CD4-positive, CD25-positive, alpha-beta regulatory T cell (primary cell): Measurements from ENCODE around the gene BST1. TPM values are rescaled to one million over a fixed set of nuclear protein-coding genes. Genes with fewer than 3 reads are reported as not detected.

Source experiments
- ATAC-seq, 2 donors: fragments of 150-1000 bp; cut with Tn5 transposase; one replicate each; pipeline ENCODE4 v1.10.0; 2021; ENCODE audit warnings: low read depth in 2 of 2, moderate number of reproducible peaks in 2 of 2, moderate library complexity in 1 of 2
- DNase-seq, 3 donors: peaks; one replicate each; pipeline versions ENCODE4 v3.0.0 to v3.0.0-alpha.2; 2012 to 2022; ENCODE audit warnings: mixed read lengths in 1 of 3
- H3K27ac ChIP-seq: one replicate; pipeline ENCODE4 v1.7.0; 2013; ENCODE audit warnings: mild to moderate bottlenecking, low read length; ENCODE audit not compliant: insufficient read depth, poor library complexity, severe bottlenecking
- H3K27me3 ChIP-seq: one replicate; pipeline ENCODE4 v1.7.0; 2013; ENCODE audit warnings: low read length; ENCODE audit not compliant: control insufficient read depth, insufficient read depth
- H3K36me3 ChIP-seq: one replicate; pipeline ENCODE4 v1.7.0; 2013; ENCODE audit warnings: mild to moderate bottlenecking, low read length, moderate library complexity; ENCODE audit not compliant: control insufficient read depth, insufficient read depth
- H3K4me1 ChIP-seq: 2 replicates; pipeline ENCODE4 v1.7.0; 2013; ENCODE audit warnings: mild to moderate bottlenecking, low read length; ENCODE audit not compliant: insufficient read depth, control insufficient read depth, poor library complexity, severe bottlenecking
- H3K4me3 ChIP-seq: one replicate; pipeline ENCODE4 v1.7.0; 2013; ENCODE audit warnings: low read depth, mild to moderate bottlenecking, low read length, moderate library complexity
- H3K9me3 ChIP-seq, 2 experiments: 1 replicate in 1 of 2; 2 replicates in 1 of 2; pipeline ENCODE4 v1.7.0; 2013; ENCODE audit warnings: low read length in 2 of 2, mild to moderate bottlenecking in 1 of 2, moderate library complexity in 1 of 2; ENCODE audit not compliant: control insufficient read depth in 2 of 2
- H3K27ac Mint-ChIP-seq, 3 donors: one replicate each; pipeline ENCODE4 v1.8.0; 2020 to 2022; ENCODE audit warnings: mild to moderate bottlenecking in 3 of 3, mixed read lengths in 3 of 3, moderate library complexity in 2 of 3
- H3K27me3 Mint-ChIP-seq: one replicate; pipeline ENCODE4 v1.8.0; 2022; ENCODE audit warnings: mild to moderate bottlenecking, mixed read lengths
- H3K36me3 Mint-ChIP-seq: one replicate; pipeline ENCODE4 v1.8.0; 2020; ENCODE audit warnings: mixed read lengths
- H3K4me1 Mint-ChIP-seq, 4 donors: one replicate each; pipeline ENCODE4 v1.8.0; 2020 to 2022; ENCODE audit warnings: mixed read lengths in 4 of 4, mild to moderate bottlenecking in 1 of 4
- H3K4me3 Mint-ChIP-seq, 4 donors: one replicate each; pipeline ENCODE4 v1.8.0; 2020 to 2022; ENCODE audit warnings: mild to moderate bottlenecking in 4 of 4, mixed read lengths in 4 of 4, moderate library complexity in 3 of 4
- H3K9me3 Mint-ChIP-seq, 7 donors: one replicate each; pipeline ENCODE4 v1.8.0; 2020 to 2022; ENCODE audit warnings: mixed read lengths in 7 of 7, mild to moderate bottlenecking in 3 of 7, moderate library complexity in 2 of 7
- polyA plus RNA-seq, 4 donors: library from polyadenylated mRNA; unstranded; fragments of 300-500 nt; fragmentation: Illumina TruSeq; gene quantifications; one replicate each; pipeline ENCODE4 v1.2.3, GENCODE V29; 2021
- total RNA-seq: library from RNA; stranded (reverse); gene quantifications from one replicate; pipeline ENCODE4 v1.2.3, GENCODE V29; 2022

The BST1 gene
- total and polyA plus RNA-seq, 5 donors from 2014 or later = 0.27 to 6.5 (median 1.5) TPM; not detected in 1

DNA sequence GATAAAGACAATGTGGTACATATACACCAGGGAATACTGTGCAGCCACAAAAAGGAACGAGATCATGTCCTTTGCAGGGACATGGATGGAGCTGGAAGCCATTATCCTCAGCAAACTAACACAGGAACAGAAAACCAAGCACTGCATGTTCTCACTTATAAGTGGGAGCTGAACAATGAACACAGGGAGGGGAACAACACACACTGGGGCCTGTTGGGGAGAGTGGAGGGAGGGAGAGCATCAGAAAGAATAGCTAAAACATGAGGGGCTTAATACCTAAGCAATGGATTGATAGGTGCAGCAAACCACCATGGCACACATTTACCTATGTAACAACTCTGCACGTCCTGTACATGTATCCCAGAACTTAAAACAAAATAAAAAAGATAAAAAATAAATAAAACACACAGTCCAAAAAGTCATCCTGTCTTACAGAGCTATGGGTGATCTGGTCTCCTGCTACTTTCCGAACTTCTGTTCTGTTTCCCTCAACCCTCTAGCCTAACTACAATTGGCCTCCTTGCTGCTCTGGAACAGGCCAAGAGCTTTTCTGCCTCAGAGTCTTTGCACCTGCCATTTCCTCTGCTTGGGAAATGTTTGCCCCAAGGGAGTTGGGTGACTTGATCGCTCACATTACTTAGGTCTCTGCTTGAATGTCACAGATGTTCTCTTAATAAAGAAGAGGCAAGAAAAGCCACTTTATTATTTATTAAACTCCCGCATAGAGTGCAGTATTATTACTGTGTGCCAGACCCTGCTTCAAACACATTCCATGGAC is 74.2 kb downstream of the BST1 start:
- ATAC-seq (no peak), DNase-seq (no peak)
- Histone ChIP-seq H3K4me3 (no peak overlapping the region), H3K4me1 (peaks cover 27% of the 10 kb centered on the region), H3K27ac (no peak overlapping the region), H3K36me3 (no peaks in the 10 kb centered on the region), H3K9me3 (no peaks in the 10 kb centered on the region), H3K27me3 (peaks cover 2% of the 10 kb centered on the region)
- peak overlapping the region in 1 of 3 donors; percentile 44 for H3K27ac Mint-ChIP-seq
- H3K27me3 Mint-ChIP-seq = peaks cover 60% of the 10 kb centered on the region
- H3K4me3 Mint-ChIP-seq = peak overlapping the region in 3 of 4 donors; percentile 76 to 88 (median 88)
- H3K4me1 Mint-ChIP-seq = peaks cover 0 to 68% (median 42%) of the 10 kb centered on the region in 4 donors
- peaks cover 0 to 4% (median 0%) of the 10 kb centered on the region in 7 donors for H3K9me3 Mint-ChIP-seq
- H3K36me3 Mint-ChIP-seq = no peaks in the 10 kb centered on the region

DNA sequence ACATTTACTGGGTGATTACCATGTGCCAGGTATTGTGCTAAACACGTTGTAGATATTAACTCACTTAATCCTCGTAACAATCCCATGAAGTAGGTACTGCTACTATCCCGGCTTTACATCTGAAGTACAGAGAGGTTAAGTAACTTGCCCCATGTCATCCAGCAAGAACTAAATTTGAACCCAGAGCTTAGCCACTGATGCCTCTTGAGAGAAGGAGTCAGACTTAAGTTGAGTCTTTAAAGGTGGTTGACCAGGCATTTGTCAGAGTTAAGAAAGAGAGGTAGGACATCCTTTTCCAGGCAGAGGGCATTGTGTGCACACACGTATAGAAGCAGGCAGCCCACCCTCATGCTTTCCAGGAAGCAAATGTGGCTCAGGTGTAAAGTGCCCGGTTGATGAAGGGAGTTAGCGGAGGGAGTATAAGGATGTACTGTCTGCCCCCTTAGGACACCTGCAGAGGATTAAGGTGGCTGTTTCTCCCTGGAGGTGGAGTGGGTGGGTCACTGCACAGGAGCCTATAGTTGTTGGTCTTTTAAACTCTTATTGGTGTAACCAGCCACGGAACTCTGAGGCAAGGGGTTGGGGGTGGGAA is 74.9 kb downstream of the BST1 start:
- no peak for DNase-seq
- peak in 1 of 2 donors; percentile 21 for ATAC-seq

DNA sequence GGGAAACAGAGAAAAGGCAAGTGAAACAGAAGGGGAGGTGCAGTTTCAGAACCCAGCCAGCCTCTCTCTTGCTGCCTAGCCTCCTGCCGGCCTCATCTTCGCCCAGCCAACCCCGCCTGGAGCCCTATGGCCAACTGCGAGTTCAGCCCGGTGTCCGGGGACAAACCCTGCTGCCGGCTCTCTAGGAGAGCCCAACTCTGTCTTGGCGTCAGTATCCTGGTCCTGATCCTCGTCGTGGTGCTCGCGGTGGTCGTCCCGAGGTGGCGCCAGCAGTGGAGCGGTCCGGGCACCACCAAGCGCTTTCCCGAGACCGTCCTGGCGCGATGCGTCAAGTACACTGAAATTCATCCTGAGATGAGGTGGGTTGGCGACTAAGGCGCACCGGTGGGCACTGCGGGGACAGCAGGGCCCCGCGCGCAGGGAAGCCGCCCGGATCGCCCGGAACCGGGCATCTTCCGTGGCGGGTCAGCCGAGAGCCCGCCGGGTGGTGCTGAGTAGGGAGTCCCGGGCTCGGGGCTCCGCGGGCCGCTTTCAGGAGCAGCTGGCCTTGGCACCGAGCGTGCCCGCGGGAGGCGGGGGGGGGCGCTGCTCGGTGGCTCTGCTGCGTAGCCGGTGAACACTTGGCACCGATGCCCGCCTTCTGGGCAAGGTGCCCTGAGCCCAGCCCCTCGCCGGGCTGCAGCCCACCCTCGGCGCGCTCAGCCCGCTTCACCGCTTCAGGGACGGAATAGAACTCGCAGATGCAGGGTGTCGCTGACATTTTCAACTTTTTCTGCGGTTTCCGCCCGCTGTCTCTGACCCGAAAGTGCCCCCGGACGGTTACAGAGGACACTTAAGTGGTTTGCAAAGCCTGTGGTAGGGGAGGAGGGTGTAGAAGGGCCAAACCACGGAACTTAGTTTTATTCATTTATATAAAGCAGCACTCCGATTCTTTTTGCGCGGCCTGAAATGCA is 75.7 kb downstream of the BST1 start, which contains the start of gene CD38:
TSS of gene CD38 (plus strand) at position 40 of the 953 bp plus-strand sequence. CDS start at position 127, 87 bp downstream.
- Histone ChIP-seq H3K27me3 (peaks cover 6% of the 10 kb centered on the region), H3K27ac (no peak within 1 kb of the TSS), H3K9me3 (no peaks in the 10 kb centered on the region), H3K4me3 (peak within 1 kb of the TSS; percentile 85), H3K4me1 (peaks cover 28% of the 10 kb centered on the region), H3K36me3 (no peaks in the 10 kb centered on the region)
- Mint-ChIP-seq H3K4me3 (peak within 1 kb of the TSS; percentile 88 to 93 (median 90)), H3K27me3 (peaks cover 52% of the 10 kb centered on the region), H3K36me3 (peaks cover 9% of the 10 kb centered on the region), H3K27ac (peak within 1 kb of the TSS; percentile 78 to 89 (median 80)), H3K4me1 (peaks cover 8 to 72% (median 36%) of the 10 kb centered on the region in 4 donors), H3K9me3 (no peaks in the 10 kb centered on the region)
- peak; percentile 28 to 80 (median 47) for DNase-seq
- ATAC-seq = peak; percentile 56 to 72

More for the DNA sequence above, 74.9 kb downstream of the BST1 start:
- Histone ChIP-seq H3K36me3 (no peaks in the 10 kb centered on the region), H3K27ac (no peak overlapping the region), H3K4me1 (peaks cover 28% of the 10 kb centered on the region), H3K27me3 (peaks cover 4% of the 10 kb centered on the region), H3K4me3 (no peak overlapping the region), H3K9me3 (no peaks in the 10 kb centered on the region)
- H3K36me3 Mint-ChIP-seq = peaks cover 3% of the 10 kb centered on the region
- H3K4me3 Mint-ChIP-seq = peak overlapping the region; percentile 76 to 89 (median 88)
- H3K27me3 Mint-ChIP-seq = peaks cover 55% of the 10 kb centered on the region
- H3K4me1 Mint-ChIP-seq = peaks cover 7 to 68% (median 39%) of the 10 kb centered on the region in 4 donors
- H3K27ac Mint-ChIP-seq = peak overlapping the region; percentile 44 to 57 (median 57)
- H3K9me3 Mint-ChIP-seq = no peaks in the 10 kb centered on the region

DNA sequence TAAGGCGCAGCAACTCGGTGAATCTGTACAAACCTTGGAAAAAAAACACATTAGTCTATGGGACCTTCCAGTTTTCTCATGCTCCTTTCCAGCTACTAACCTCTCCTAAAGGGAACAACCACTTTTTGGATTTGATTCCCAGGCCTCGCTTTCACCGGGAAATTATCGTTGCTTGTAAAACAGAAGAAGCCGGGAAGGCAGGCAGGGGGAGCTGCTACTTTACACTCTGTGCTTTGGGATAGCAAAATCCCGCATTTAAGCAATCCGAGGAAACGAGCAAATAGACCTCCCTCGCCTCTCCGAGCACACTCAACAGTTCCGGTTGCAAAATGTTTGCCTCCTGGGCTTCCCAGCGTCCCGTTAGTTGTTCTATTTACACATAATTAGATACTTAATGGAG is 76.4 kb downstream of the BST1 start:
- Histone ChIP-seq H3K4me1 (peaks cover 28% of the 10 kb centered on the region), H3K27me3 (peaks cover 6% of the 10 kb centered on the region), H3K9me3 (no peaks in the 10 kb centered on the region), H3K4me3 (peak overlapping the region; percentile 85), H3K27ac (no peak overlapping the region), H3K36me3 (no peaks in the 10 kb centered on the region)
- DNase-seq (no peak), ATAC-seq (no peak)
- peak overlapping the region; percentile 88 to 93 (median 90) for H3K4me3 Mint-ChIP-seq
- H3K36me3 Mint-ChIP-seq = peaks cover 16% of the 10 kb centered on the region
- peaks cover 8 to 71% (median 39%) of the 10 kb centered on the region in 4 donors for H3K4me1 Mint-ChIP-seq
- H3K27me3 Mint-ChIP-seq = peaks cover 51% of the 10 kb centered on the region
- H3K9me3 Mint-ChIP-seq = peaks cover 0 to 2% (median 0%) of the 10 kb centered on the region in 7 donors
- peak overlapping the region; percentile 78 to 89 (median 87) for H3K27ac Mint-ChIP-seq

DNA sequence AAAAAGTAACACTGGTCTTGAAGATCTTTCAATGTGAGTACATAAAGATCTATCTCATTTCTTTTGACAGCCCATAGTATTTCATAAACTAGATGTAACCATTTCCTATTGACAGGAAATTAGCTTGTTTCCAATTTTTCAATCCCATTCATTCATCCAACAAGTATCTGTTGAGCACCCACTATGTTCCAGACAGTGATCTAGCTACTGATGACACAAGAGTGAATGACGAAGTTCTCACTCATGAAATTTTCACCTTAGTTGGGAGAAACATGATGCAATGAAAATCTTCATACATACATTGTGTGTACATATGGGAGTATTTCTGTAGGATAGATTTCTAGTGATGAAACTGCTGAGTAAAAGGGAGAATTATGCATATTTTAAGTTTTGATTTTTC is 76.9 kb downstream of the BST1 start:
- Histone ChIP-seq H3K4me3 (peak overlapping the region; percentile 85), H3K36me3 (no peaks in the 10 kb centered on the region), H3K4me1 (peaks cover 28% of the 10 kb centered on the region), H3K9me3 (no peaks in the 10 kb centered on the region), H3K27me3 (peaks cover 6% of the 10 kb centered on the region), H3K27ac (no peak overlapping the region)
- Mint-ChIP-seq H3K27ac (peak overlapping the region; percentile 78 to 89 (median 87)), H3K36me3 (peaks cover 18% of the 10 kb centered on the region), H3K4me3 (peak overlapping the region; percentile 88 to 93 (median 90)), H3K27me3 (peaks cover 48% of the 10 kb centered on the region), H3K4me1 (peaks cover 8 to 69% (median 39%) of the 10 kb centered on the region in 4 donors), H3K9me3 (peaks cover 0 to 2% (median 0%) of the 10 kb centered on the region in 7 donors)
- no peak for DNase-seq
- ATAC-seq = no peak

GRCh38 chr4:15781427-15782095 is 78.7 kb downstream of the BST1 start:
- H3K27me3 ChIP-seq = peaks cover 4% of the 10 kb centered on the region
- H3K36me3 ChIP-seq = no peaks in the 10 kb centered on the region
- no peak overlapping the region for H3K4me3 ChIP-seq
- no peak for ATAC-seq
- peaks cover 24% of the 10 kb centered on the region for H3K36me3 Mint-ChIP-seq
- peaks cover 8 to 74% (median 35%) of the 10 kb centered on the region in 4 donors for H3K4me1 Mint-ChIP-seq
- peaks cover 41% of the 10 kb centered on the region for H3K27me3 Mint-ChIP-seq
- no peaks in the 10 kb centered on the region for H3K9me3 ChIP-seq
- peak in 1 of 3 donors; percentile 40 for DNase-seq
- H3K4me1 ChIP-seq = peaks cover 28% of the 10 kb centered on the region
- H3K27ac Mint-ChIP-seq = peak overlapping the region in 2 of 3 donors; percentile 54 to 59
- H3K4me3 Mint-ChIP-seq = peak overlapping the region in 3 of 4 donors; percentile 17 to 64 (median 47)
- H3K27ac ChIP-seq = no peak overlapping the region
- peaks cover 0 to 2% (median 0%) of the 10 kb centered on the region in 7 donors for H3K9me3 Mint-ChIP-seq
